Raji (cell line): Measurements from ENCODE around the gene MAML2.

Experiments used
- POLR2A ChIP-seq: IDR thresholded peaks from 2 replicates; pipeline ENCODE4 v1.6.1; 2011; ENCODE audit warnings: low read depth, low read length, control low read depth; ENCODE audit not compliant: insufficient read depth

MAML2 gene

DNA sequence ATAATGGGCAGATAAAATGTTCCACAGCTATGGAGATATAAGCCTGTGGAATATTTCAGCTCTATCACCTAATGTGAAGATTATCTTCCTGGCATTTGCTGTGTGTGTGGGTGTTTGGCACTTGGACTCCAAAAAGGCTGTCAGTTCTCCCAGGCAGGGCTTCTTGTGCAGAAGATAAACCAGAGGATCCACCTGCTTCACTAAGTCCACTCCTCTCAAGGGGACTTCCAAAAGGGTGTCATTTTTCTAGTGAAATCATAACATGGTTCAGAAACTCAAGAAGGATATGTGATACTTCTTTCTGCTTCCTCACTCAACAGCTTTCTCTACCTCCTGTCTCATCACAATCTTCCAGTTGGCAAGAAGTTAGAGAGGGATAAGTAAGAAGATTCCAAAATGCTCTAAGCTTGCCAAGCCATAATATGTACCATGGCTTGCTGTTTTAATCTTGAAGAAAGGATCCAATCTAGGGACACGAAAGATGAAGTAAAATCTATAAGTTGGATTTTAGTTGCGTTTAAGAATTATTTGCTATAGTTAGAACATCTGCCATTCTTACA is 212.9 kb downstream of the MAML2 start:
- no peak for TF ChIP-seq POLR2A

- no peak for TF ChIP-seq POLR2A
Observed at GRCh38 chr11:96127596-96127959, 215.4 kb downstream of the MAML2 start.

DNA sequence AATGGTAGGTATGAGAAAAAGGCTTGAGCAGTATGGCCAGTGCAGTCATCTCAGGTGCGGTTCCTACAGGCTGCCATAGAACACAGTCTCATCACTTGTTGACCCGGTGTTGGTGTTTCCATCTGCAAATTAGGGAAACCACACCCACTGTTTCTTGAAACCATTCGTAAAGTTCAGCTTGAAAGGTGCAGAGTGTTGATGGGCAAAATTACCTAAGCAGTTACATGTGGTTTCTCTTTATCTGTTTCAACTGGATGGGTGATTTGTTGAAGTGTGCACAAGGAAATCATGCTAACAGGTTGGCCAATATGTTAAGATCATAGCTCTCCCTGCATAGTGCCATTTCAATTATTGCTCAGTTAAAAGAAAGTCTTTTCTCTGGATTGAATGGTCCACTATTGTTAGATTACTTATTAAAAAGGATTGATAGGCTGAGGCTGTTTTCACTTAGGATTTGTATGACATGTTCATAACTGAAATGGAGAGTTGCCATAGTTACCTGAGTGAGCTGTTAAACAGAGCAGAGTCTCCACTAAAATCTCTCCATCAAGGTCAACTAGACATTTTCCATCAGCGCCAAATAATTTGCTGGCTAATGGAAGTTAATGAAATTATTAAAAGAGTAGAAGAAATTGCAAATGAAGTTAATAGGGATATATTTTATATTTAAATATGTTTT is 215.9 kb downstream of the MAML2 start:
- TF ChIP-seq POLR2A, result no peak

GRCh38 chr11:96125400-96125799 is 217.6 kb downstream of the MAML2 start:
- TF ChIP-seq POLR2A, result no peak

GRCh38 chr11:96124155-96124554 is 218.8 kb downstream of the MAML2 start:
- no peak for TF ChIP-seq POLR2A

DNA sequence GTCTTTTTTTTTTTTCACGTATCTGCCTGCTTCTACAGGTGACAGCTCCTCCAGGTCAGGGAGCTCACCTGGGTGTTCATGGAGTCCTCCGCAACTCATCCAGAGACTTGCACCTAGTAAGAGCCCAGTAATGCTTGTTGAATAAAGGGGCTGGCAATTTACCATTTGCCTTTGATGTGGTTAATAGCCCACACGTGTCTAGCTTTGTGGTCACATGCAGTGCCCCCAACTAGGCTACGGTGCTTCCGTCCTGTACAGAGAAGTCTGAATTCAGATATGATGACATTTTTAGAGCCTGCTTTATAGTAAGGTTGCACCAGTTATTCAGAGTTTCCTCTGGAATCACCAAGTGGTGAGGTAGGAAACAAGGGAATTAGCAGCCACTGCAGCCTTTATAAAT is 219.7 kb downstream of the MAML2 start:
- no peak for TF ChIP-seq POLR2A

GRCh38 chr11:96122601-96123074 is 220.4 kb downstream of the MAML2 start:
- TF ChIP-seq POLR2A, result no peak

- TF ChIP-seq POLR2A, result no peak
Observed at GRCh38 chr11:96119211-96119610, 223.8 kb downstream of the MAML2 start.

- no peak for TF ChIP-seq POLR2A
Observed at GRCh38 chr11:96116376-96116775, 226.6 kb downstream of the MAML2 start.

- TF ChIP-seq POLR2A, result no peak
Observed at GRCh38 chr11:96114178-96115064, 228.6 kb downstream of the MAML2 start.

GRCh38 chr11:96113193-96113681 is 229.8 kb downstream of the MAML2 start:
- no peak for TF ChIP-seq POLR2A

GRCh38 chr11:96112192-96113128 is 230.5 kb downstream of the MAML2 start:
- TF ChIP-seq POLR2A, result no peak

- no peak for TF ChIP-seq POLR2A
Observed at GRCh38 chr11:96111308-96111707, 231.7 kb downstream of the MAML2 start.

- no peak for TF ChIP-seq POLR2A
Observed at GRCh38 chr11:96110302-96110701, 232.7 kb downstream of the MAML2 start.
